ENCODE measurements around the gene RPS15. TPM values are rescaled to one million over a fixed set of nuclear protein-coding genes. Genes with fewer than 3 reads are reported as not detected.

RPS15 gene
- total RNA-seq, 2 experiments from 2014 or later = 1,854 to 1,879 TPM

DNA sequence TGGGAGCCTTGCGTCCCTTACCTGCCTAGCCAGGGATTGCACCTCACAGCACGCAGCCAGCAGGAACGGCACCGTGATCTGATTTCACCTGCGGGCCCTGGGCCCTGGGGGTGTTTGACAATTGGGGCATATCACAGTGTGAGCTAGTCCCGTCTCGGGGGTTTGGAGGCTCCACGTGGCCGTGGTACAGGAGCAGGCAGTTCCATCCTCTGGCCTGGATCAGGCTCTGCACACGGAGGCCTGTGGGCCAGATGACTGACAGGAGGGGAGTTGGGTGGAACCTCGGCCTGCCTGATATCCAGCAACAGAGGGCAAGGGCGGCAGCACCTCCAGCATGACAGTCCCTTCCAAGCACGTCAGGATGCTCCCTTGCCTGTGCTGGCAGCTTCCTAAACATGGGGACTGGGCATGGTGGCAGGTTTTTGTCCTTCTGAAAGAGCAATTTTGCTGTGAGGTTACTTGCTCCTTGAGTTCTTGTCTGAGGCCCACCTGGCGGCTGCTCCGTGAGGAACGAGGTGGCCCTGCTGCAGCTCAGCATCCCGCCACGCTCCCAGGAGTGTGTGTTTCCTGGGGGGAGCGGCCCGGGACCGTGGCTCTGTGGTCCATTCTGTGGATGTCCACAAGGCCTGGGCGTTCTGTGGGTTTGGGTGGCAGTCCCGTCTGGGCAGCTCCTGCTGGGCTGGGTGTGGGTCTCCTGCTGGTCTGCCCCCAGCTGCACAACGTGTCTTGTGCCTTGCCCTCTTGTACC lies 6.3 kb upstream of the RPS15 start:
- Mint-ChIP-seq H3K4me3 (no peak overlapping the region), H3K27me3 (no peaks in the 10 kb centered on the region)

DNA sequence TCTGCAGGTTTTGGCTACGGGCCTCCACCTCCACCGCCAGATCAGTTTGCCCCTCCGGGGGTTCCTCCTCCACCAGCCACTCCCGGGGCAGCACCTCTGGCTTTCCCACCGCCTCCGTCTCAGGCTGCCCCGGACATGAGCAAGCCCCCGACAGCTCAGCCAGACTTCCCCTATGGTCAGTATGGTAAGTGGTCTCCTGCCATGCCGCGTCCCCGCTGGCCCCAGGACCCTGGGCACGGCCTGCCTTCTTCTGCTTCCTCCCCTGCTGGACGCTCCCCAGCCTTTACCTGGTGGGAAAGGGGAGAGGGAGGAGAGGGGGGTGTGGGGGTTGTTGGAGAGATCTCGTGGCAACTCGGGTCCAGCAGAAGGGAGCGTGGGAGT lies 5.7 kb upstream of the RPS15 start:
- DNase-seq (no peak), ATAC-seq (no peak)
- H3K4me3 Mint-ChIP-seq = no peak overlapping the region
- ChIA-PET CTCF (interaction anchor here (0.6 kb wide), 1 partner anchor 12 kb away, joined by 3 read pairs; no protein-coding TSS in a partner anchor), POLR2A (interaction anchor here (1.5 kb wide), 1 partner anchor 19 kb away, joined by 5 read pairs; no protein-coding TSS in a partner anchor)
- intact Hi-C loops (cut with micrococcal nuclease) = no loop called here
- H3K36me3 Mint-ChIP-seq (ENCODE audit: low read depth) = peaks cover 17% of the 10 kb centered on the region
- H3K27me3 Mint-ChIP-seq = no peaks in the 10 kb centered on the region
- H3K9me3 Mint-ChIP-seq = no peaks in the 10 kb centered on the region
- H3K27ac Mint-ChIP-seq = no peak overlapping the region
- H3K4me1 Mint-ChIP-seq (ENCODE audit: low read depth) = no peaks in the 10 kb centered on the region
- TF ChIP-seq, protein P1, sequence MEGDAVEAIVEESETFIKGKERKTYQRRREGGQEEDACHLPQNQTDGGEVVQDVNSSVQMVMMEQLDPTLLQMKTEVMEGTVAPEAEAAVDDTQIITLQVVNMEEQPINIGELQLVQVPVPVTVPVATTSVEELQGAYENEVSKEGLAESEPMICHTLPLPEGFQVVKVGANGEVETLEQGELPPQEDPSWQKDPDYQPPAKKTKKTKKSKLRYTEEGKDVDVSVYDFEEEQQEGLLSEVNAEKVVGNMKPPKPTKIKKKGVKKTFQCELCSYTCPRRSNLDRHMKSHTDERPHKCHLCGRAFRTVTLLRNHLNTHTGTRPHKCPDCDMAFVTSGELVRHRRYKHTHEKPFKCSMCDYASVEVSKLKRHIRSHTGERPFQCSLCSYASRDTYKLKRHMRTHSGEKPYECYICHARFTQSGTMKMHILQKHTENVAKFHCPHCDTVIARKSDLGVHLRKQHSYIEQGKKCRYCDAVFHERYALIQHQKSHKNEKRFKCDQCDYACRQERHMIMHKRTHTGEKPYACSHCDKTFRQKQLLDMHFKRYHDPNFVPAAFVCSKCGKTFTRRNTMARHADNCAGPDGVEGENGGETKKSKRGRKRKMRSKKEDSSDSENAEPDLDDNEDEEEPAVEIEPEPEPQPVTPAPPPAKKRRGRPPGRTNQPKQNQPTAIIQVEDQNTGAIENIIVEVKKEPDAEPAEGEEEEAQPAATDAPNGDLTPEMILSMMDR (IDR thresholded peaks at IDR 0.05) = no peak

More for the DNA sequence above, 6.3 kb upstream of the RPS15 start:
- ATAC-seq (no peak), DNase-seq (no peak)
- intact Hi-C loops (cut with micrococcal nuclease) = no loop called here
- H3K9me3 Mint-ChIP-seq = no peaks in the 10 kb centered on the region
- TF ChIP-seq, protein P1 (IDR thresholded peaks at IDR 0.05) = no peak
- H3K27ac Mint-ChIP-seq = no peak overlapping the region
- H3K4me1 Mint-ChIP-seq (ENCODE audit: low read depth) = no peaks in the 10 kb centered on the region
- H3K36me3 Mint-ChIP-seq (ENCODE audit: low read depth) = peaks cover 17% of the 10 kb centered on the region
- ChIA-PET CTCF (interaction anchor here (0.6 to 1.1 kb wide), 2 partner anchors 12 to 13 kb away, joined by 3 read pairs; no protein-coding TSS in a partner anchor), POLR2A (interaction anchor here (1.1 to 1.5 kb wide), 3 partner anchors 13 to 18 kb away, joined by 3 to 5 read pairs (median 5); no protein-coding TSS in a partner anchor)

DNA sequence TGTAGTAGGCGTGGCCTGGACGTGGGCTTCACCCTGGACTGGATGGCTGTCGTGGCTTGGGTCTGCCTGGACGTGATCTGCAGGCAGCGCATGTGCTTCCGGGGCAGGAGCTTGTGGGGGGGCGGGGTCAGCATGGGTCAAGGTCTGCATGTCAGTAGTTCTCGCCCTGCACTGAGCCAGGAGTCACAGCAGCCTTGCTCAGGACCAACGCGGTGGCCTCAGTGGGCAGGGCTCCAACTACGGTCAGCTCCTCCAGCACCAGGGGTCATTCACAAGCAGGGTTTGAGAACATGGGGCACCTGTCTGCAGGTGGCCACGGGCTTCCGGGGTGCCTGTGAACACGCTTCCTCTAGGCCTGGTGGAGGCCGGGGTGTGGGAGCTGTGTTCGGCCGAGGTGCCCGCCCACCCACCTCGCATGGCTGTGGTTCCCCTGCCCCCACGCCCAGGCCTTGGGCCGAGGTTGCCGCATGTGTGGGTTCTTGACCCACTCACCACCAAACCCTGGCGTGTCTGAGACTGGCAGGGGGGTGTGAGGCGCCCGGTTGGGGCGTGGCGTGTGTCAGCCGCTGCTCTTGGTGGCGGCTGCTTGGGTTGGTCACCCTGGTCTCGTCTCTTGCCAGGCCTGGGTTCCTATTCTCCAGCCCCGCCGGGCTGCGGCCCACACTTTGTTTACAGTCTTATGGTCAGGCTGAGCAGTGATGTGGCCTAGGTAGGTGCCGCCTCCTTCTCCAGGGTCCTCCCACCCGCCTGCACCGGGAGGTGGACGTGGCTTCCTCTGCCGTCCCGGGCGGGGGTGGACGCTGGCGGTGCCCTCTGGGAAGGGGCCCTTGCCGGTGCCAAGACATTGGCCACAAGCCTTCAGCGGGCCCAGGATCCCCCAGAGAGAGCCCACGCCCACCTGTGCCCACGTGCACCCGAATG lies 4.8 kb upstream of the RPS15 start:
- H3K27ac Mint-ChIP-seq = no peak overlapping the region
- DNase-seq = no peak
- no peak overlapping the region for H3K4me3 Mint-ChIP-seq
- ATAC-seq = no peak
- POLR2A ChIA-PET = interaction anchor here (1.5 kb wide), 1 partner anchor 19 kb away, joined by 5 read pairs; no protein-coding TSS in a partner anchor
- TF ChIP-seq, protein P1 (IDR thresholded peaks at IDR 0.05) = no peak
- H3K36me3 Mint-ChIP-seq (ENCODE audit: low read depth) = peaks cover 17% of the 10 kb centered on the region
- intact Hi-C loops (cut with micrococcal nuclease) = no loop called here
- no peaks in the 10 kb centered on the region for H3K9me3 Mint-ChIP-seq
- no peaks in the 10 kb centered on the region for H3K27me3 Mint-ChIP-seq
- CTCF ChIA-PET = no interaction called here
- H3K4me1 Mint-ChIP-seq (ENCODE audit: low read depth) = peaks cover 5% of the 10 kb centered on the region

GRCh38 chr19:1434040-1434366 lies 4.2 kb upstream of the RPS15 start:
- Mint-ChIP-seq H3K4me3 (no peak overlapping the region), H3K4me1 (ENCODE audit: low read depth) (peaks cover 5% of the 10 kb centered on the region), H3K9me3 (no peaks in the 10 kb centered on the region), H3K27ac (no peak overlapping the region), H3K27me3 (no peaks in the 10 kb centered on the region), H3K36me3 (ENCODE audit: low read depth) (peaks cover 19% of the 10 kb centered on the region)
- ATAC-seq (no peak), DNase-seq (no peak)
- ChIA-PET POLR2A (interaction anchor here (0.9 to 1.4 kb wide), 2 partner anchors 18 to 503 kb away, joined by 3 read pairs; no protein-coding TSS in a partner anchor), CTCF (no interaction called here)
- TF ChIP-seq, protein P1 (IDR thresholded peaks at IDR 0.05) = no peak
- intact Hi-C loops (cut with micrococcal nuclease) = no loop called here
